Measurements from ENCODE around the gene PRKAB2. TPM values are rescaled to one million over a fixed set of nuclear protein-coding genes. Genes with fewer than 3 reads are reported as not detected.

The PRKAB2 gene
- total and polyA plus RNA-seq, 2 of the 13 experiments (the other 11 are each of a cell fraction or from before 2014, with no cell fraction given): 44.0 to 118 TPM

GRCh38 chr1:147168626-147169058, 3.6 kb downstream of the PRKAB2 start (continued):
- 0 out of 4 replicates have a peak, but pooled peaks of 1 of the 2 experiments have one; percentile 66 for TF ChIP-seq ATF4 (CRISPR knock-in tag; IDR thresholded peaks at IDR 0.05)
- no peak for TF ChIP-seq FOXA1 (IDR thresholded peaks at IDR 0.05)
- peak; percentile 79 for TF ChIP-seq FOXA1 (CRISPR knock-in tag; IDR thresholded peaks at IDR 0.05)
- TF ChIP-seq, protein P1, sequence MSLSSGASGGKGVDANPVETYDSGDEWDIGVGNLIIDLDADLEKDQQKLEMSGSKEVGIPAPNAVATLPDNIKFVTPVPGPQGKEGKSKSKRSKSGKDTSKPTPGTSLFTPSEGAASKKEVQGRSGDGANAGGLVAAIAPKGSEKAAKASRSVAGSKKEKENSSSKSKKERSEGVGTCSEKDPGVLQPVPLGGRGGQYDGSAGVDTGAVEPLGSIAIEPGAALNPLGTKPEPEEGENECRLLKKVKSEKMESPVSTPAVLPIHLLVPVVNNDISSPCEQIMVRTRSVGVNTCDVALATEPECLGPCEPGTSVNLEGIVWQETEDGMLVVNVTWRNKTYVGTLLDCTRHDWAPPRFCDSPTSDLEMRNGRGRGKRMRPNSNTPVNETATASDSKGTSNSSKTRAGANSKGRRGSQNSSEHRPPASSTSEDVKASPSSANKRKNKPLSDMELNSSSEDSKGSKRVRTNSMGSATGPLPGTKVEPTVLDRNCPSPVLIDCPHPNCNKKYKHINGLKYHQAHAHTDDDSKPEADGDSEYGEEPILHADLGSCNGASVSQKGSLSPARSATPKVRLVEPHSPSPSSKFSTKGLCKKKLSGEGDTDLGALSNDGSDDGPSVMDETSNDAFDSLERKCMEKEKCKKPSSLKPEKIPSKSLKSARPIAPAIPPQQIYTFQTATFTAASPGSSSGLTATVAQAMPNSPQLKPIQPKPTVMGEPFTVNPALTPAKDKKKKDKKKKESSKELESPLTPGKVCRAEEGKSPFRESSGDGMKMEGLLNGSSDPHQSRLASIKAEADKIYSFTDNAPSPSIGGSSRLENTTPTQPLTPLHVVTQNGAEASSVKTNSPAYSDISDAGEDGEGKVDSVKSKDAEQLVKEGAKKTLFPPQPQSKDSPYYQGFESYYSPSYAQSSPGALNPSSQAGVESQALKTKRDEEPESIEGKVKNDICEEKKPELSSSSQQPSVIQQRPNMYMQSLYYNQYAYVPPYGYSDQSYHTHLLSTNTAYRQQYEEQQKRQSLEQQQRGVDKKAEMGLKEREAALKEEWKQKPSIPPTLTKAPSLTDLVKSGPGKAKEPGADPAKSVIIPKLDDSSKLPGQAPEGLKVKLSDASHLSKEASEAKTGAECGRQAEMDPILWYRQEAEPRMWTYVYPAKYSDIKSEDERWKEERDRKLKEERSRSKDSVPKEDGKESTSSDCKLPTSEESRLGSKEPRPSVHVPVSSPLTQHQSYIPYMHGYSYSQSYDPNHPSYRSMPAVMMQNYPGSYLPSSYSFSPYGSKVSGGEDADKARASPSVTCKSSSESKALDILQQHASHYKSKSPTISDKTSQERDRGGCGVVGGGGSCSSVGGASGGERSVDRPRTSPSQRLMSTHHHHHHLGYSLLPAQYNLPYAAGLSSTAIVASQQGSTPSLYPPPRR (CRISPR knock-in tag; IDR thresholded peaks at IDR 0.05; ENCODE audit: borderline replicate concordance): peak; percentile 64; the same call in 1 of the 2 replicates
- peak; percentile 25; the same call in 1 of the 2 replicates for TF ChIP-seq ZMYM3 (CRISPR knock-in tag; IDR thresholded peaks at IDR 0.05)
- peak; percentile 57; the same call in 1 of the 2 replicates for TF ChIP-seq HOXA3 (CRISPR knock-in tag; IDR thresholded peaks at IDR 0.05)
- TF ChIP-seq ZNF792 (CRISPR knock-in tag; IDR thresholded peaks at IDR 0.05): 0 out of 2 replicates have a peak, but pooled peaks have one; percentile 19
- no peak for TF ChIP-seq ZNF101 (CRISPR knock-in tag; IDR thresholded peaks at IDR 0.05; ENCODE audit: borderline replicate concordance, low read depth)
- TF ChIP-seq, protein P2, sequence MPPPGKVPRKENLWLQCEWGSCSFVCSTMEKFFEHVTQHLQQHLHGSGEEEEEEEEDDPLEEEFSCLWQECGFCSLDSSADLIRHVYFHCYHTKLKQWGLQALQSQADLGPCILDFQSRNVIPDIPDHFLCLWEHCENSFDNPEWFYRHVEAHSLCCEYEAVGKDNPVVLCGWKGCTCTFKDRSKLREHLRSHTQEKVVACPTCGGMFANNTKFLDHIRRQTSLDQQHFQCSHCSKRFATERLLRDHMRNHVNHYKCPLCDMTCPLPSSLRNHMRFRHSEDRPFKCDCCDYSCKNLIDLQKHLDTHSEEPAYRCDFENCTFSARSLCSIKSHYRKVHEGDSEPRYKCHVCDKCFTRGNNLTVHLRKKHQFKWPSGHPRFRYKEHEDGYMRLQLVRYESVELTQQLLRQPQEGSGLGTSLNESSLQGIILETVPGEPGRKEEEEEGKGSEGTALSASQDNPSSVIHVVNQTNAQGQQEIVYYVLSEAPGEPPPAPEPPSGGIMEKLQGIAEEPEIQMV (CRISPR knock-in tag; IDR thresholded peaks at IDR 0.05; ENCODE audit: low read depth): 0 out of 2 replicates have a peak, but pooled peaks have one; percentile 24
- TF ChIP-seq ZSCAN31 (CRISPR knock-in tag; IDR thresholded peaks at IDR 0.05; ENCODE audit: low read depth): 0 out of 2 replicates have a peak, but pooled peaks have one; percentile 42
- no peak for TF ChIP-seq RBAK (CRISPR knock-in tag; IDR thresholded peaks at IDR 0.05)
- TF ChIP-seq FOXA3 (CRISPR knock-in tag; IDR thresholded peaks at IDR 0.05): peak; percentile 84
- TF ChIP-seq TCF12 (IDR thresholded peaks at IDR 0.05): no peak
- TF ChIP-seq TCF12 (CRISPR knock-in tag; IDR thresholded peaks at IDR 0.05): 0 out of 2 replicates have a peak, but pooled peaks have one; percentile 62
- TF ChIP-seq ELF3 (CRISPR knock-in tag; IDR thresholded peaks at IDR 0.05): 0 out of 2 replicates have a peak, but pooled peaks have one; percentile 13
- TF ChIP-seq RCOR2 (CRISPR knock-in tag; IDR thresholded peaks at IDR 0.05): peak; percentile 37
- TF ChIP-seq HMG20A (CRISPR knock-in tag; IDR thresholded peaks at IDR 0.05; ENCODE audit: borderline replicate concordance): peak; percentile 47; the same call in 1 of the 2 replicates
- TF ChIP-seq TFAP4 (IDR thresholded peaks at IDR 0.05; ENCODE audit: borderline replicate concordance, low read depth): peak; percentile 69; the same call in 1 of the 2 replicates
- peak; percentile 64; the same call in 1 of the 2 replicates for TF ChIP-seq TARDBP (CRISPR knock-in tag; IDR thresholded peaks at IDR 0.05)
